AG10803 (cell line): ENCODE data around the gene CRABP2.

Experiments
- DNase-seq: peaks from one replicate; pipeline ENCODE4 v3.0.0; 2010; ENCODE audit warnings: low read depth
- H3K4me3 ChIP-seq: 2 replicates; pipeline ENCODE4 v1.5.1; 2011; ENCODE audit warnings: mild to moderate bottlenecking, low read length, control low read depth
- CTCF ChIP-seq: conservative IDR thresholded peaks from 2 replicates; pipeline ENCODE4 v1.5.1; 2011; ENCODE audit warnings: mild to moderate bottlenecking, low read length, control low read depth, inconsistent platforms

CRABP2 gene

GRCh38 chr1:156689953-156690674 lies 15.3 kb downstream of the CRABP2 start:
- peak; percentile 33 for DNase-seq
- no peak for TF ChIP-seq CTCF
- H3K4me3 ChIP-seq: peak overlapping the region; percentile 20

DNA sequence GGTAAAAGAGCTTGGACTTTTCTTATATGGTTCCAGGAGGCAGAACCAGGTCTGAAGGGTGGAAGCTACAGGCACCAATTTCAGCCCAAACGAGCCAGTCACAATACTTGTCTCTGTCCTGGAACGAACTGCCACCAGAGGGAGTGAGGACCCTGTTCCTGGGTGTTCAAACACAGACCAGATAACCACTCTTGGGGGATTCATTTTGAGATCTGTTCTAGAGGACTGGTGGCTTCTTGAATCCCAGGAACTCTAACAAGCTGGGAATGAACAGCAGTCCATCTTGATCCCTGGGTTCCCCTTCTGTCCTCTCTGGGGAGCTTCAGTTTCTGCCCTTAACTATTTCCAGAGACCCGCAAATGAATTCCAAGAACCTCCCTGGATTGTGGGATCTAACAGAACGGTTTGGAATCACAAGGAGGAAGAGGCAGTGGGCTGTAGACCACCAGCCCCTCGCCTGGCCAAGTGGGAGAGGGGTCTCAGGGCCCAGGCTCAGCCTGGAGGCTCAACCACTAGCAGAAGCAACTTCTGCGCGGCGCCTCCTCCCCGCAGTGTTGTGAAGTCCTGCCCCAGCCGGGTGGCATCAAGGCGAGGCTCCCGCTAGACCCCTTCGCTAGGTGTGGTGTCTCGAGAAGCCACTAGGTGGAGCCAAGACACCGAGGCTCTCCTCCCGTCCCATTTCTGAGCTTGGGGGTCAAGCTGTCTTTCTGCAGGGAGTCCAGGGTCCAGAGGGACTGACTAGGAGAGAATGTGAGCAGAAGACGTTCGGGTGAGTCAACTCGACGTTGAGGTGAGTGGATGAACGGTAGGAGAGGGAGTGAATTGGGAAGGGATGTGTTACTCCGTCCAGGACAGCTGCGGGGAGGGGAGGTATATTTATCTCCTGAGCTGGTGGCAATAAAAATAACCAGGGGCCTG lies 16.1 kb downstream of the CRABP2 start:
- DNase-seq: peak; percentile 75
- peak overlapping the region; percentile 52 for H3K4me3 ChIP-seq
- TF ChIP-seq CTCF: peak; percentile 89

DNA sequence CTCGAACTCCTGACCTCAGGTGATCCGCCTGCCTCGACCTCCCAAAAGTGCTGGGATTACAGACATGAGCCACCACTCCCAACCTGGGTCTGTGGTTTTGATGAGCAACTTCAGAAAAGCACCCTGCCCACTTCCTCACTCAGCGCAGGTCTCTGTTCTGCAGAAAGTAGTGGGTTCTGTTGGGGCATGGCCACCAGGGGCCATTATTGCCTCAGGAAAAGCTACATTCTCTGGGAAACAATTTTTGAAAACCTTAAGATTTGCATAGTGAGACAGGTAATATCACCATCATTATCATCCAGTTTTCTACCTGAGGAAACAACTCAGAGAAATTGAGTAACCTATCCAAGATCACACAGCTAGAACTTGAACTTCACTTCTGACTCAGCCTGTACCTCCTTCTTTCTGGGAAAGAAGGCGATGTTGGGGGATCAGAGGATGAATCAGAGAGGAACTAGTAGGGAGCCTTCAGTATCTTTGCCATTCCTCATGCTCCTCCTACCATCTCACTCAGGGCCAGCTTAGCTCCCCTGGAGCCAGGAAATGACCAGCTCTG lies 21.1 kb downstream of the CRABP2 start:
- no peak overlapping the region for H3K4me3 ChIP-seq
- DNase-seq: peak; percentile 46
- no peak for TF ChIP-seq CTCF

GRCh38 chr1:156682166-156682890 lies 23.1 kb downstream of the CRABP2 start:
- H3K4me3 ChIP-seq: no peak overlapping the region
- peak; percentile 4; the same call in 1 of the 2 replicates for TF ChIP-seq CTCF
- no peak for DNase-seq

GRCh38 chr1:156681196-156681960 lies 24.0 kb downstream of the CRABP2 start:
- no peak for TF ChIP-seq CTCF
- H3K4me3 ChIP-seq: no peak overlapping the region
- no peak for DNase-seq

- TF ChIP-seq CTCF: no peak
- H3K4me3 ChIP-seq: no peak overlapping the region
- DNase-seq: no peak
These were observed 25.3 kb downstream of the CRABP2 start for GRCh38 chr1:156680056-156680455.
